ENCODE results near the gene MYG1.

DNA sequence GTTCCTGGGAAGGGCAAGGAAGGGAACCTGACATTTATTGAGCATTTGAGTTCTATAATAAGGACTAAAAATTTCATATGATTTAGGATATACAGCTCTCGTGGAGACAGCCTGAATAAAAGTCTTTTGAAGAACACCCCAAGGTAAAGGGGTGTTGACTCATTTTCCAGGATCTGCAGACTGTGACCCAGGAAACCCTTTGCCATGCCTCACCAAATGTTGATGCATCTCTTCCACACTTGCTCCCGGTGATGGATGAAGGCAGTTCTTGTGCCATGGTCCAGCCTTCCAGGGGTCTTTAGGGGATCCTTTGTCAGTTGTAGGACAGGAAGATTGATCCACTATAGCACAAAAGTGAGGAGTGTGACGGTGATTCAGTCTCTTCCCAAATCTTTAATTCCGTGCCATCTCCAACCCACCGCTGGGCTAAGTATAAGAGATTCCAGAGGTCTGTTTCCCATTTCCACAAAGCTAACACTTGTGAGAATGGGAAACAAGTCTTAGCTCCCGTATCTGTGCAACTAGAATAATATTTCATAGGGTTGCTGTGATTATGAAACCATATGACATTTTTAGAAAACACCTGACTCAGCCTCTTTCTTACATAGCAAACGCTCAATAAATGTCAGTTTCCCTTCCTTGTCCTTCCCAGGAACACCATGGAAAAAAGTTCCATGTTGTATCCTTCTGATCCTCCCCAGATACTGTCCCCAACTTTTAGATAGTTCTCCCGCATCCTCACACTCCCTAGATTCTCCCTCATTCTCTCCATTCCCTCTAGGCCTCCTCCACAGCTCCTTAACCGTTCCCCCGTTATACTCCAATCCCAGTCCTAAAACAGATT lies 21.1 kb downstream of the MYG1 start:
- no peak for TF ChIP-seq ZNF572 (CRISPR knock-in tag; IDR thresholded peaks at IDR 0.05)
- no peak for TF ChIP-seq GTF2F1 (IDR thresholded peaks at IDR 0.05; ENCODE audit: low read length)
- TF ChIP-seq, protein P1, sequence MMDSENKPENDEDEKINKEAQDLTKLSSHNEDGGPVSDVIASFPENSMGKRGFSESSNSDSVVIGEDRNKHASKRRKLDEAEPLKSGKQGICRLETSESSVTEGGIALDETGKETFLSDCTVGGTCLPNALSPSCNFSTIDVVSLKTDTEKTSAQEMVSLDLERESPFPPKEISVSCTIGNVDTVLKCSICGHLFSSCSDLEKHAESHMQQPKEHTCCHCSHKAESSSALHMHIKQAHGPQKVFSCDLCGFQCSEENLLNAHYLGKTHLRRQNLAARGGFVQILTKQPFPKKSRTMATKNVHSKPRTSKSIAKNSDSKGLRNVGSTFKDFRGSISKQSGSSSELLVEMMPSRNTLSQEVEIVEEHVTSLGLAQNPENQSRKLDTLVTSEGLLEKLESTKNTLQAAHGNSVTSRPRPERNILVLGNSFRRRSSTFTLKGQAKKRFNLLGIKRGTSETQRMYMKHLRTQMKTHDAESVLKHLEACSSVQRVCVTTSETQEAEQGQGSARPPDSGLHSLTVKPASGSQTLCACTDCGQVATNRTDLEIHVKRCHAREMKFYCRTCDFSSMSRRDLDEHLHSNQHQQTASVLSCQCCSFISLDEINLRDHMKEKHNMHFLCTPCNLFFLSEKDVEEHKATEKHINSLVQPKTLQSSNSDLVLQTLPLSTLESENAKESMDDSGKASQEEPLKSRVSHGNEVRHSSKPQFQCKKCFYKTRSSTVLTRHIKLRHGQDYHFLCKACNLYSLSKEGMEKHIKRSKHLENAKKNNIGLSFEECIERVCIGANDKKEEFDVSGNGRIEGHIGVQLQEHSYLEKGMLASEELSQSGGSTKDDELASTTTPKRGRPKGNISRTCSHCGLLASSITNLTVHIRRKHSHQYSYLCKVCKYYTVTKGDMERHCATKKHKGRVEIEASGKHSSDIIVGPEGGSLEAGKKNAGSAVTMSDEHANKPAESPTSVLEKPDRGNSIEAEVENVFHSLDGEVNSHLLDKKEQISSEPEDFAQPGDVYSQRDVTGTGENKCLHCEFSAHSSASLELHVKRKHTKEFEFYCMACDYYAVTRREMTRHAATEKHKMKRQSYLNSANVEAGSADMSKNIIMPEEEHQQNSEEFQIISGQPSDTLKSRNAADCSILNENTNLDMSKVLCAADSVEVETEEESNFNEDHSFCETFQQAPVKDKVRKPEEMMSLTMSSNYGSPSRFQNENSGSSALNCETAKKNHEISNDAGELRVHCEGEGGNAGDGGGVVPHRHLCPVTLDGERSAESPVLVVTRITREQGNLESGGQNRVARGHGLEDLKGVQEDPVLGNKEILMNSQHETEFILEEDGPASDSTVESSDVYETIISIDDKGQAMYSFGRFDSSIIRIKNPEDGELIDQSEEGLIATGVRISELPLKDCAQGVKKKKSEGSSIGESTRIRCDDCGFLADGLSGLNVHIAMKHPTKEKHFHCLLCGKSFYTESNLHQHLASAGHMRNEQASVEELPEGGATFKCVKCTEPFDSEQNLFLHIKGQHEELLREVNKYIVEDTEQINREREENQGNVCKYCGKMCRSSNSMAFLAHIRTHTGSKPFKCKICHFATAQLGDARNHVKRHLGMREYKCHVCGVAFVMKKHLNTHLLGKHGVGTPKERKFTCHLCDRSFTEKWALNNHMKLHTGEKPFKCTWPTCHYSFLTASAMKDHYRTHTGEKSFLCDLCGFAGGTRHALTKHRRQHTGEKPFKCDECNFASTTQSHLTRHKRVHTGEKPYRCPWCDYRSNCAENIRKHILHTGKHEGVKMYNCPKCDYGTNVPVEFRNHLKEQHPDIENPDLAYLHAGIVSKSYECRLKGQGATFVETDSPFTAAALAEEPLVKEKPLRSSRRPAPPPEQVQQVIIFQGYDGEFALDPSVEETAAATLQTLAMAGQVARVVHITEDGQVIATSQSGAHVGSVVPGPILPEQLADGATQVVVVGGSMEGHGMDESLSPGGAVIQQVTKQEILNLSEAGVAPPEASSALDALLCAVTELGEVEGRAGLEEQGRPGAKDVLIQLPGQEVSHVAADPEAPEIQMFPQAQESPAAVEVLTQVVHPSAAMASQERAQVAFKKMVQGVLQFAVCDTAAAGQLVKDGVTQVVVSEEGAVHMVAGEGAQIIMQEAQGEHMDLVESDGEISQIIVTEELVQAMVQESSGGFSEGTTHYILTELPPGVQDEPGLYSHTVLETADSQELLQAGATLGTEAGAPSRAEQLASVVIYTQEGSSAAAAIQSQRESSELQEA (CRISPR knock-in tag; IDR thresholded peaks at IDR 0.05; ENCODE audit: not compliant biosample characterization): no peak

All from HepG2 (cell line).